Panc1 (cell line): ENCODE data around the gene CINP. TPM values are rescaled to one million over a fixed set of nuclear protein-coding genes. Genes with fewer than 3 reads are reported as not detected.
A peak's percentile ranks its signal among the peaks of the same experiment; 100 is the strongest.

ENCODE experiments used
- ATAC-seq: fragments of 200-7000 bp; cut with Tn5 transposase; 2 replicates; pipeline ENCODE4 v1.9.1; 2020; ENCODE audit warnings: mild to moderate bottlenecking, moderate library complexity
- BruUV-seq: library from RNA; stranded (reverse); fragments of 400-500 nt; replicated peaks from 2 replicates; lab custom pipeline; 2021; lab: Mats Ljungman, UMichigan
- CTCF ChIA-PET: fragments of 300-600 bp; sonication (Branson Sonifier 250); formaldehyde crosslinking; loops from one replicate; lab custom pipeline; 2022; ENCODE audit warnings: antibody characterized with exemption; lab: Charles Lee
- POLR2A ChIA-PET: fragments of 300-600 bp; sonication (Branson Sonifier 250); formaldehyde crosslinking; loops from one replicate; lab custom pipeline; 2022; ENCODE audit warnings: antibody characterized with exemption; lab: Charles Lee
- DNase-seq: peaks from one replicate; pipeline ENCODE4 v3.0.0-alpha.2; 2010; ENCODE audit warnings: low read depth, low spot score
- H3K27ac ChIP-seq: 2 replicates; pipeline ENCODE4 v1.5.1; 2011; ENCODE audit warnings: mild to moderate bottlenecking, low read length, inconsistent platforms
- H3K27me3 ChIP-seq: fragments of 200-500 bp; sonication (Bioruptor generic); 2 replicates; pipeline ENCODE4 v1.6.0; 2014; ENCODE audit warnings: low read length, inconsistent platforms; ENCODE audit not compliant: control insufficient read depth, insufficient read depth
- H3K36me3 ChIP-seq: fragments of 200-500 bp; sonication (Bioruptor generic); 2 replicates; pipeline ENCODE4 v1.5.1; 2014; ENCODE audit warnings: inconsistent platforms, mild to moderate bottlenecking, low read length, moderate library complexity; ENCODE audit not compliant: control insufficient read depth, insufficient read depth
- H3K4me1 ChIP-seq: 2 replicates; pipeline ENCODE4 v1.5.1; 2011; ENCODE audit warnings: inconsistent platforms, mild to moderate bottlenecking, low read length, moderate library complexity; ENCODE audit not compliant: control insufficient read depth, insufficient read depth
- H3K4me3 ChIP-seq, 2 experiments: 2 replicates each; pipeline ENCODE4 v1.5.1; 2011 to 2012; ENCODE audit warnings: low read depth in 2 of 2, low read length in 2 of 2, mild to moderate bottlenecking in 2 of 2, inconsistent platforms in 1 of 2, moderate library complexity in 1 of 2
- H3K9me3 ChIP-seq: fragments of 200-500 bp; sonication (Bioruptor generic); 2 replicates; pipeline ENCODE4 v1.5.1; 2014; ENCODE audit warnings: low read depth, mild to moderate bottlenecking, inconsistent platforms, low read length, moderate library complexity; ENCODE audit not compliant: control insufficient read depth, insufficient read depth
- POLR2AphosphoS5 ChIP-seq: IDR thresholded peaks from 2 replicates; pipeline ENCODE4 v1.6.1; 2012; ENCODE audit warnings: mild to moderate bottlenecking, low read depth, low read length, moderate library complexity
- SIN3A ChIP-seq: IDR thresholded peaks from 2 replicates; pipeline ENCODE4 v1.6.1; 2012; ENCODE audit warnings: low read depth, mild to moderate bottlenecking, low read length, moderate library complexity, borderline replicate concordance; ENCODE audit not compliant: insufficient read depth
- TCF7L2 ChIP-seq: IDR thresholded peaks from 2 replicates; pipeline ENCODE4 v1.6.1; 2011; ENCODE audit warnings: mild to moderate bottlenecking, low read depth, low read length, inconsistent platforms
- in situ Hi-C: cut with HindIII; loops from 2 replicates; pipeline ENCODE4 v1.10.0; 2016; ENCODE audit warnings: low sequenced_read_pairs, low pct_unique_long_range_greater_than_20kb
- intact Hi-C: fragments of 100-400 bp; cut with micrococcal nuclease; formaldehyde crosslinking; loops from one replicate; pipeline ENCODE4 v1.10.0; 2022; ENCODE audit not compliant: unreplicated experiment
- total RNA-seq: library from RNA; stranded (reverse); gene quantifications from one replicate; pipeline ENCODE4 v1.2.1, GENCODE V29; 2021; ENCODE audit not compliant: unreplicated experiment
- TF ChIP-seq, protein P1 (sequence below): fragments of 450-650 bp; IDR thresholded peaks from 2 replicates; pipeline ENCODE4 v1.5.1; 2017; ENCODE audit warnings: mild to moderate bottlenecking
- TF ChIP-seq, protein P2 (sequence below), 2 experiments: IDR thresholded peaks; 2 replicates each; pipeline ENCODE4 v1.6.1; 2011 to 2012; ENCODE audit warnings: low read depth in 2 of 2, control low read depth in 1 of 2, low read length in 1 of 2, mild to moderate bottlenecking in 1 of 2, moderate library complexity in 1 of 2; ENCODE audit not compliant: insufficient read depth in 1 of 2

The CINP gene
- total RNA-seq, 1 experiment from 2014 or later = 28.3 TPM

DNA sequence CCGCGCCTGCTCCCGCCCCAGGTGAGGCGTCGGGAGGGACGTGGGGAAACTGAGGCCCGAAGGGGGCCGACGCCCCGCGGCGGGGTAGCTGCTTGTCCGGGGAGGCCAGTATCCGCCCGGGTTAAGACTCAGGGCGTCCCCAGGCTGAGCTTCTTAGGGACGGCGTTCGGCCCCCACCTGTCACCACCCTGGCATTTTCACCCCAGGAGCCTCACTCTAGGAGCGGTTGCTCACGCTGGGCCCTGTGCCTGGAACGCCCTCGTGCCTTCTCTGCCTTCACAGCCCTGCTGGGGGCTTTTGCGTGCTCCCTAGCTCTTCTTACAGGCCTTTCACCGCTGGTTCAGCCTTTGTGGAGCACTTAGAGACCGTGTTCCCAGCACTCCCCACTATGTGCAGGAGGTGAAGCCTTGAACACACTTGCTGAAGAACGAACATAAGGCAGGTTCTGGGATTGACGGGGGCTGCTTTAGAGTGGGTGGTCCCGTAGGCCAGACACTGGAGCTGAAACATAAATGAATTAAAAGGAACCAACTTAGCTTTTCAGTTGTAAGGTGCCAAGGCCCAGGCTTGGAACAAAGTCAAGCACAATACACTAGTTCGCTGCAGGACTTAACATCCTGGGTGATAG is 42.5 kb downstream of the CINP start:
- Histone ChIP-seq H3K4me1 (peaks cover 21% of the 10 kb centered on the region), H3K27ac (peak overlapping the region; percentile 89), H3K27me3 (no peaks in the 10 kb centered on the region), H3K9me3 (no peaks in the 10 kb centered on the region), H3K36me3 (no peaks in the 10 kb centered on the region), H3K4me3 (peak overlapping the region; percentile 66 to 71)
- TF ChIP-seq POLR2AphosphoS5 (no peak), SIN3A (no peak), TCF7L2 (no peak)
- TF ChIP-seq, protein P1, sequence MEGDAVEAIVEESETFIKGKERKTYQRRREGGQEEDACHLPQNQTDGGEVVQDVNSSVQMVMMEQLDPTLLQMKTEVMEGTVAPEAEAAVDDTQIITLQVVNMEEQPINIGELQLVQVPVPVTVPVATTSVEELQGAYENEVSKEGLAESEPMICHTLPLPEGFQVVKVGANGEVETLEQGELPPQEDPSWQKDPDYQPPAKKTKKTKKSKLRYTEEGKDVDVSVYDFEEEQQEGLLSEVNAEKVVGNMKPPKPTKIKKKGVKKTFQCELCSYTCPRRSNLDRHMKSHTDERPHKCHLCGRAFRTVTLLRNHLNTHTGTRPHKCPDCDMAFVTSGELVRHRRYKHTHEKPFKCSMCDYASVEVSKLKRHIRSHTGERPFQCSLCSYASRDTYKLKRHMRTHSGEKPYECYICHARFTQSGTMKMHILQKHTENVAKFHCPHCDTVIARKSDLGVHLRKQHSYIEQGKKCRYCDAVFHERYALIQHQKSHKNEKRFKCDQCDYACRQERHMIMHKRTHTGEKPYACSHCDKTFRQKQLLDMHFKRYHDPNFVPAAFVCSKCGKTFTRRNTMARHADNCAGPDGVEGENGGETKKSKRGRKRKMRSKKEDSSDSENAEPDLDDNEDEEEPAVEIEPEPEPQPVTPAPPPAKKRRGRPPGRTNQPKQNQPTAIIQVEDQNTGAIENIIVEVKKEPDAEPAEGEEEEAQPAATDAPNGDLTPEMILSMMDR = no peak
- TF ChIP-seq, protein P2, sequence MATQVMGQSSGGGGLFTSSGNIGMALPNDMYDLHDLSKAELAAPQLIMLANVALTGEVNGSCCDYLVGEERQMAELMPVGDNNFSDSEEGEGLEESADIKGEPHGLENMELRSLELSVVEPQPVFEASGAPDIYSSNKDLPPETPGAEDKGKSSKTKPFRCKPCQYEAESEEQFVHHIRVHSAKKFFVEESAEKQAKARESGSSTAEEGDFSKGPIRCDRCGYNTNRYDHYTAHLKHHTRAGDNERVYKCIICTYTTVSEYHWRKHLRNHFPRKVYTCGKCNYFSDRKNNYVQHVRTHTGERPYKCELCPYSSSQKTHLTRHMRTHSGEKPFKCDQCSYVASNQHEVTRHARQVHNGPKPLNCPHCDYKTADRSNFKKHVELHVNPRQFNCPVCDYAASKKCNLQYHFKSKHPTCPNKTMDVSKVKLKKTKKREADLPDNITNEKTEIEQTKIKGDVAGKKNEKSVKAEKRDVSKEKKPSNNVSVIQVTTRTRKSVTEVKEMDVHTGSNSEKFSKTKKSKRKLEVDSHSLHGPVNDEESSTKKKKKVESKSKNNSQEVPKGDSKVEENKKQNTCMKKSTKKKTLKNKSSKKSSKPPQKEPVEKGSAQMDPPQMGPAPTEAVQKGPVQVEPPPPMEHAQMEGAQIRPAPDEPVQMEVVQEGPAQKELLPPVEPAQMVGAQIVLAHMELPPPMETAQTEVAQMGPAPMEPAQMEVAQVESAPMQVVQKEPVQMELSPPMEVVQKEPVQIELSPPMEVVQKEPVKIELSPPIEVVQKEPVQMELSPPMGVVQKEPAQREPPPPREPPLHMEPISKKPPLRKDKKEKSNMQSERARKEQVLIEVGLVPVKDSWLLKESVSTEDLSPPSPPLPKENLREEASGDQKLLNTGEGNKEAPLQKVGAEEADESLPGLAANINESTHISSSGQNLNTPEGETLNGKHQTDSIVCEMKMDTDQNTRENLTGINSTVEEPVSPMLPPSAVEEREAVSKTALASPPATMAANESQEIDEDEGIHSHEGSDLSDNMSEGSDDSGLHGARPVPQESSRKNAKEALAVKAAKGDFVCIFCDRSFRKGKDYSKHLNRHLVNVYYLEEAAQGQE (IDR thresholded peaks at IDR 0.05; ENCODE audit: insufficient read depth in 1 of 2, low read depth in 2 of 2, low read length in 1 of 2) = no peak
- DNase-seq (no peak), ATAC-seq (no peak)
- no TSS peak for BruUV-seq
- POLR2A ChIA-PET = interaction anchor here (0.7 kb wide), 1 partner anchor 29 kb away, joined by 4 read pairs; no protein-coding TSS in a partner anchor
- intact Hi-C loops (no loop called here), in situ Hi-C loops (loop anchor here (25.0 kb wide), 1 partner anchor 108 kb away; no protein-coding TSS in a partner anchor)
- CTCF ChIA-PET = no interaction called here

DNA sequence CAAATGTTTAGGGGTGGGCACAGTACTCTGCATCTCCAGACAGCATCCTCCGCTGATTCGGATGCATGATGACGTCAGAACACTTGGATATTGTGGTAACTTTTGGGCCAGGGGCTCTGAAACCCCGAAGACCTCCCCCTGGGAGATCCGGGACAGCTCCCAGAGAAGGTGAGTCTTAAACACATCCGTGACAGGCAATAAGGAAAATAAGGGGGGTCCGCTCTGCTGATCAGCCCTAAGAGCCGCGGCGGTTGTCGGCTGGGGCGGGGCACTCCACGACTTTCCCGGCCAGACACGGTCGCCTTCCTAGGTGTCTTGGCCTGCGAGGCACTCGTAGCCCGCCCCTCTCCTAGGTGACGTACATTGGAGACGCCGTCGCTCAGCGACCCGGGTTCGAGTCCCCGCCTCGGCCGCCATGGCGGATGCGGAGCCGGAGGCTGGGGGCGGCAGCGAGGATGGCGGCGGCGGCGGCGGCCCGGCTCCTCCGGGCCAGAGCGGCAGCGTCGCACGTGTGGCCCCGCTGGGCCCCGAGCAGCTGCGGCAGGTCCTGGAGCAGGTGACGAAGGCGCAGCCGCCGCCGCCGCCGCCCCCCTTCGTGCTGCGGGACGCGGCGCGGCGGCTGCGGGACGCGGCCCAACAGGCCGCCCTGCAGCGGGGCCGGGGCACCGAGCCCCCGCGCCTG is 43.2 kb downstream of the CINP start, which contains the start of gene ZNF839:
TSS of gene ZNF839 (plus strand) at position 396 of the 682 bp plus-strand sequence. CDS start at position 416, 20 bp downstream.
- intact Hi-C loops (loop anchor here (10.0 kb wide), 1 partner anchor 355 kb away; the partner anchor contains the start of gene DYNC1H1), in situ Hi-C loops (loop anchor here (25.0 kb wide), 1 partner anchor 107 kb away; no protein-coding TSS in a partner anchor)
- DNase-seq = no peak
- H3K27ac ChIP-seq = peak within 1 kb of the TSS; percentile 92
- no peaks in the 10 kb centered on the region for H3K9me3 ChIP-seq
- peak within 1 kb of the TSS; percentile 66 to 71 for H3K4me3 ChIP-seq
- CTCF ChIA-PET = no interaction called here
- H3K4me1 ChIP-seq = peaks cover 21% of the 10 kb centered on the region
- no TSS peak for BruUV-seq
- POLR2A ChIA-PET = interaction anchor here (0.7 kb wide), 1 partner anchor 28 kb away, joined by 4 read pairs; no protein-coding TSS in a partner anchor
- TF ChIP-seq POLR2AphosphoS5 = peak; percentile 63
- TF ChIP-seq, protein P2 (IDR thresholded peaks at IDR 0.05; ENCODE audit: insufficient read depth in 1 of 2, low read depth in 2 of 2, low read length in 1 of 2) = no peak
- TF ChIP-seq SIN3A = 0 out of 2 replicates have a peak, but pooled peaks have one; percentile 30
- H3K27me3 ChIP-seq = no peaks in the 10 kb centered on the region
- ATAC-seq = peak; percentile 78
- no peaks in the 10 kb centered on the region for H3K36me3 ChIP-seq
